ENCODE measurements around the gene PPP1R26. TPM values are rescaled to one million over a fixed set of nuclear protein-coding genes. Genes with fewer than 3 reads are reported as not detected.

PPP1R26 gene
- polyA plus RNA-seq, 2 of the 4 experiments (the other 2 are of a cell fraction): 8.5 to 12.7 TPM

- POLR2A ChIA-PET: no interaction called here
- CTCF ChIA-PET: interaction anchor here (1.3 kb wide), 1 partner anchor 10 kb away, joined by 10 read pairs; no protein-coding TSS in a partner anchor
- no peak for ATAC-seq
- no peaks in the 10 kb centered on the region for H3K4me1 ChIP-seq
- FAIRE-seq: no peak
- H3K4me3 ChIP-seq: no peak overlapping the region
- no peak for DNase-seq (ENCODE audit: low read depth in 1 of 2, low spot score in 1 of 2)
- WGBS (ENCODE audit: missing lambda C conversion rate): 54% methylated on average over 13 of the region's 17 CpGs
- H3K4me2 ChIP-seq: no peak overlapping the region
- TF ChIP-seq HMGXB4 (CRISPR knock-in tag; IDR thresholded peaks at IDR 0.05; ENCODE audit: borderline replicate concordance): no peak
- TF ChIP-seq ATOH8 (CRISPR knock-in tag; IDR thresholded peaks at IDR 0.05; ENCODE audit: low read depth): no peak
- TF ChIP-seq JUNB (IDR thresholded peaks at IDR 0.05): no peak
- TF ChIP-seq MAFK (IDR thresholded peaks at IDR 0.05; ENCODE audit: partially characterized antibody): no peak
- no peak for TF ChIP-seq FOXS1 (CRISPR knock-in tag; IDR thresholded peaks at IDR 0.05)
- TF ChIP-seq RNF2 (IDR thresholded peaks at IDR 0.05; ENCODE audit: borderline replicate concordance, low read depth): no peak
- no peak for TF ChIP-seq PHF8 (IDR thresholded peaks at IDR 0.05; ENCODE audit: borderline replicate concordance, low read depth)
- TF ChIP-seq ZSCAN20 (CRISPR knock-in tag; IDR thresholded peaks at IDR 0.05): no peak
- no peak for TF ChIP-seq HOXA7 (CRISPR knock-in tag; IDR thresholded peaks at IDR 0.05)
- no peak for TF ChIP-seq BCL3 (IDR thresholded peaks at IDR 0.05)
- no peak for TF ChIP-seq MAZ (IDR thresholded peaks at IDR 0.05; ENCODE audit: borderline replicate concordance, low read depth, low read length)
- no peak for TF ChIP-seq TFCP2L1 (CRISPR knock-in tag; IDR thresholded peaks at IDR 0.05)
- no peak for TF ChIP-seq BHLHE40 (IDR thresholded peaks at IDR 0.05; ENCODE audit: low read depth, low read length)
- no peak for TF ChIP-seq CEBPB (IDR thresholded peaks at IDR 0.05)
- no peak for TF ChIP-seq CTCF (IDR thresholded peaks at IDR 0.05)
- TF ChIP-seq GATA3 (IDR thresholded peaks at IDR 0.05; ENCODE audit: borderline replicate concordance): no peak
- no peak for TF ChIP-seq SMC3 (IDR thresholded peaks at IDR 0.05)
- H3K9me3 ChIP-seq: no peaks in the 10 kb centered on the region
- H3K27ac ChIP-seq: no peak overlapping the region
Measured at GRCh38 chr9:135514342-135515082, 34.9 kb downstream of the PPP1R26 start.

- WGBS (ENCODE audit: missing lambda C conversion rate): 74% methylated on average over 23 of the region's 31 CpGs
- ChIA-PET CTCF (interaction anchor here (1.3 kb wide), 1 partner anchor 10 kb away, joined by 10 read pairs; no protein-coding TSS in a partner anchor), POLR2A (no interaction called here)
- H3K9me3 ChIP-seq: no peaks in the 10 kb centered on the region
- FAIRE-seq (no peak), ATAC-seq (no peak), DNase-seq (ENCODE audit: low read depth in 1 of 2, low spot score in 1 of 2) (no peak)
- no peak overlapping the region for H3K27ac ChIP-seq
- no peak for TF ChIP-seq SMC3 (IDR thresholded peaks at IDR 0.05)
- TF ChIP-seq EP300 (IDR thresholded peaks at IDR 0.05): no peak
- no peak overlapping the region for H3K4me3 ChIP-seq
- H3K4me2 ChIP-seq: no peak overlapping the region
- no peaks in the 10 kb centered on the region for H3K4me1 ChIP-seq
Measured at GRCh38 chr9:135515083-135515951, 35.7 kb downstream of the PPP1R26 start.

All from A549 (cell line).